ENCODE results near the gene DUSP5.

The DUSP5 gene, protein sequence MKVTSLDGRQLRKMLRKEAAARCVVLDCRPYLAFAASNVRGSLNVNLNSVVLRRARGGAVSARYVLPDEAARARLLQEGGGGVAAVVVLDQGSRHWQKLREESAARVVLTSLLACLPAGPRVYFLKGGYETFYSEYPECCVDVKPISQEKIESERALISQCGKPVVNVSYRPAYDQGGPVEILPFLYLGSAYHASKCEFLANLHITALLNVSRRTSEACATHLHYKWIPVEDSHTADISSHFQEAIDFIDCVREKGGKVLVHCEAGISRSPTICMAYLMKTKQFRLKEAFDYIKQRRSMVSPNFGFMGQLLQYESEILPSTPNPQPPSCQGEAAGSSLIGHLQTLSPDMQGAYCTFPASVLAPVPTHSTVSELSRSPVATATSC

GRCh38 chr10:110497438-110498086 is at the start of gene DUSP5:
Gene DUSP5, plus strand, starts transcription at chr10:110497907. Its CDS starts 215 bp downstream, at chr10:110498122.
- H3K36me3 ChIP-seq (ENCODE audit: insufficient read depth, low read length): no peaks in the 10 kb centered on the region
- peak within 1 kb of the TSS; percentile 82 for H3K9ac ChIP-seq (ENCODE audit: low read depth, low read length)
- H3K4me1 ChIP-seq (ENCODE audit: insufficient read depth, low read length): peaks cover 23% of the 10 kb centered on the region
- no peaks in the 10 kb centered on the region for H3K9me3 ChIP-seq (ENCODE audit: control insufficient read depth, insufficient read depth, low read length)

DNA sequence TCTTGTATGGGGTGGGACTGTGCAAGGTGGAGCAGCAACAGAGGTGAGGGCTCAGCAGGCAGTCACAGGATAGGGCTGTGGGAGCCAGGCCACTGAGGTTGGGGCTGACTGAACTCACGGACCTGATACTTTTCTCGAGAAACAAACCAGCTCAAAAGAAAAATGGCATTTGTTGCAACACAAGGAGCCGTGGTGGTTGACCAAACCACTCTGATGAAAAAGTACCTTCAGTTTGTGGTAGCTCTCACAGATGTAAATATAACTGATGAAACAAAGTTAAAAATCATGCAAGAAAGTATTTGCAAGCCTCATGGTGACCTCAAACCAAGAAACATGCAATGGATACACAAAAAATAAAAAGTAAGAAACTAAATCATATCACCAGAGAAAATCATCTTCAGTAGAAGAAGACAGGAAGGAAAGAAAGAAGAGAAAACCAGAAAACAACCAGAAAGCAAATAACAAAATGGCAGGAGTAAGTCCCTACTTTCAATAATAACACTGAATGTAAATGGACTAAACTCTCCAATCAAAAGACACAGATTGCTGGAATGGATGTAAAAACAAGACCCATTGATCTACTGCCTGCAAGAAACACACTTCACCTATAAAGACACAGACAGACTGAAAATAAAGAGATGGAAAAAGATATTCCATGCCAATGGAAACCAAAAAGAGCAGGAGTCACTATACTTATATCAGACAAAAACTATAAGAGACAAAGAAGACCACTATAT is 48.9 kb upstream of the DUSP5 start:
- H3K4me1 ChIP-seq (ENCODE audit: insufficient read depth, low read length): peaks cover 7% of the 10 kb centered on the region; the same call in 1 of the 2 replicates
- H3K9me3 ChIP-seq (ENCODE audit: control insufficient read depth, insufficient read depth, low read length): no peaks in the 10 kb centered on the region
- no peak overlapping the region for H3K9ac ChIP-seq (ENCODE audit: low read depth, low read length)
- no peaks in the 10 kb centered on the region for H3K36me3 ChIP-seq (ENCODE audit: insufficient read depth, low read length)

GRCh38 chr10:110455446-110455845 is 42.3 kb upstream of the DUSP5 start:
- H3K4me1 ChIP-seq (ENCODE audit: insufficient read depth, low read length): peaks cover 6% of the 10 kb centered on the region; the same call in 1 of the 2 replicates
- no peak overlapping the region for H3K9ac ChIP-seq (ENCODE audit: low read depth, low read length)
- H3K36me3 ChIP-seq (ENCODE audit: insufficient read depth, low read length): no peaks in the 10 kb centered on the region
- H3K9me3 ChIP-seq (ENCODE audit: control insufficient read depth, insufficient read depth, low read length): no peaks in the 10 kb centered on the region

GRCh38 chr10:110456046-110456445 is 41.7 kb upstream of the DUSP5 start:
- no peaks in the 10 kb centered on the region for H3K36me3 ChIP-seq (ENCODE audit: insufficient read depth, low read length)
- H3K9ac ChIP-seq (ENCODE audit: low read depth, low read length): no peak overlapping the region
- peaks cover 11% of the 10 kb centered on the region; the same call in 1 of the 2 replicates for H3K4me1 ChIP-seq (ENCODE audit: insufficient read depth, low read length)
- no peaks in the 10 kb centered on the region for H3K9me3 ChIP-seq (ENCODE audit: control insufficient read depth, insufficient read depth, low read length)

- H3K9ac ChIP-seq (ENCODE audit: low read depth, low read length): no peak overlapping the region
- H3K36me3 ChIP-seq (ENCODE audit: insufficient read depth, low read length): no peaks in the 10 kb centered on the region
- no peaks in the 10 kb centered on the region for H3K9me3 ChIP-seq (ENCODE audit: control insufficient read depth, insufficient read depth, low read length)
- H3K4me1 ChIP-seq (ENCODE audit: insufficient read depth, low read length): peaks cover 11% of the 10 kb centered on the region; the same call in 1 of the 2 replicates
Measured at GRCh38 chr10:110456523-110457091, 41.1 kb upstream of the DUSP5 start.

DNA sequence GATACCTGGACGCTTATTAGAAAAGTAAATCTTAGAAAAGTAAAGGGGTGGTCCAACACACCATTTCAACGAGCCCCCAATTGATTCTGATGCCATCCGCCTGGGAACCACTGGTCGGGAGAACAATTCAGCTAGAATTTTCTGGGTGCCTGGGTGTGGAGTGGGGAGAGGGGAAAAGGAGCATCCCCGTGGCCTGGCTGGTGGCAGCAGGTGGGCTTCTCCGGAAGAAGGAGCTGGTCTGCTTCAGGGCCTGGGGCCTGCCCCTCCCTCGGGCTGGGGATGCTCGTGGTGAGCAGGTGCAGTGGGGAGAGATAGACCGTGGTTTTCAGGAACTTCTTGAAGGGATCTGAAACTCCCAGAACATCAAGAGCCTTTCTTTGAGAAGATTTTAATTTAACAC is 39.9 kb upstream of the DUSP5 start:
- H3K4me1 ChIP-seq (ENCODE audit: insufficient read depth, low read length): peaks cover 11% of the 10 kb centered on the region; the same call in 1 of the 2 replicates

GRCh38 chr10:110458266-110458920 is 39.3 kb upstream of the DUSP5 start:
- no peak overlapping the region for H3K9ac ChIP-seq (ENCODE audit: low read depth, low read length)
- no peaks in the 10 kb centered on the region for H3K36me3 ChIP-seq (ENCODE audit: insufficient read depth, low read length)
- no peaks in the 10 kb centered on the region for H3K9me3 ChIP-seq (ENCODE audit: control insufficient read depth, insufficient read depth, low read length)
- peaks cover 11% of the 10 kb centered on the region; the same call in 1 of the 2 replicates for H3K4me1 ChIP-seq (ENCODE audit: insufficient read depth, low read length)

More for the DNA sequence above, 39.9 kb upstream of the DUSP5 start:
- Histone ChIP-seq H3K9me3 (ENCODE audit: control insufficient read depth, insufficient read depth, low read length) (no peaks in the 10 kb centered on the region), H3K9ac (ENCODE audit: low read depth, low read length) (no peak overlapping the region), H3K36me3 (ENCODE audit: insufficient read depth, low read length) (no peaks in the 10 kb centered on the region)

GRCh38 chr10:110459600-110459999 is 38.1 kb upstream of the DUSP5 start:
- Histone ChIP-seq H3K4me1 (ENCODE audit: insufficient read depth, low read length) (peaks cover 11% of the 10 kb centered on the region; the same call in 1 of the 2 replicates), H3K9me3 (ENCODE audit: control insufficient read depth, insufficient read depth, low read length) (no peaks in the 10 kb centered on the region), H3K36me3 (ENCODE audit: insufficient read depth, low read length) (no peaks in the 10 kb centered on the region), H3K9ac (ENCODE audit: low read depth, low read length) (no peak overlapping the region)

DNA sequence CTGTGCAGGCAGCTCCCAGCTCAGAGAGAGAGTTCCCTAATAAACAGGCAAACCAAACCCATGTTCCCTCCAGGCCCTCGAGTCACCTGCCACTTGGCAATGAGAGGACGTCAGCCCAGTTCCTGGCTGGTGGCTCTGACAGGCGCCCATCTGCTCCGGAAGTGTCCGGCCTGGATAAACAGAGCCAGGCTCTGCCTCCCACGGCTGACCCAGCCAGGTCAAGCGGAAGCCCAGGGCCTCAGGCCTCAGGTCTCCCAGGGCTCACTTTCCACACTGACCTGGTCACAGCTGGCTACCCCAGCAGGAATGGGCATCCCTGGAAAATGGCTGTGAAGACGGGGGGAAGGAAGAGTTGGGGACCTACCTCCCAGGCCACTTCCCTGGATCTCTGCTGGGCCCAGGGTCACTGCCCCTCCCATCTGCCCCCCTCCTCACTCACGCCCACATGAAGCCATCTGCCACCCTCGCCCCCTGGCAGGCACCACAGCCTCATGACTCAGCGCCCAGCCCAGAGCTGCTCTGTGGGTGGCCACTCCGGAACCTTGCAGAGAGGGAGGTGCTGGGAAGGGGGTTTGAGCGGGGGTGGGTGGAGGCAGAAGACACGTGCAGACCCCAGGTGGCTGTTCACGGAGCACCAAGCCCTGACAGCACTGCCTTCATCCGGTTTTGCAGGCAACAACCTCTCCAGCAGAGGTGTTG is 37.4 kb upstream of the DUSP5 start:
- Histone ChIP-seq H3K9me3 (ENCODE audit: control insufficient read depth, insufficient read depth, low read length) (no peaks in the 10 kb centered on the region), H3K9ac (ENCODE audit: low read depth, low read length) (no peak overlapping the region), H3K36me3 (ENCODE audit: insufficient read depth, low read length) (no peaks in the 10 kb centered on the region), H3K4me1 (ENCODE audit: insufficient read depth, low read length) (peaks cover 11% of the 10 kb centered on the region; the same call in 1 of the 2 replicates)

DNA sequence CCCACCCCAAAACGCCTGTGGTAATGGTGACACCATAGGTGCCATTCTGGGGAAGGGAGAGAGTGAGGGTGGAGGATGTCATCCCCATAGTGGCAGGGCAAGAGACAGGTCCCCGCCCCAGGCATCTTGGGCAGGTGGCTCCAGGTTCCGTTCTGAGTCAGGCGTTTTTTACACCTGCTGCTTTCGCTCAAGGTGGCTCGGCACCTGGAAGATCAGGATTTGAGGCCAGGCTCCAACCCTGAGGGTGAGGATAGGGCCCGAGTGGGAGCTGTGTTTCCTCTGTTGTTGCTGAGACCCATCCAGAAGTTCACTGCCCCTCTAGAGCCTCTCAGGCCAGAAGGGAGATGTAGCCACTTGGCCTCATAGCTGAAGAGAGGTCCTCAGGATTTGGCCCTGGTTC is 36.6 kb upstream of the DUSP5 start:
- no peak overlapping the region for H3K9ac ChIP-seq (ENCODE audit: low read depth, low read length)
- no peaks in the 10 kb centered on the region for H3K9me3 ChIP-seq (ENCODE audit: control insufficient read depth, insufficient read depth, low read length)
- H3K4me1 ChIP-seq (ENCODE audit: insufficient read depth, low read length): peaks cover 11% of the 10 kb centered on the region; the same call in 1 of the 2 replicates
- no peaks in the 10 kb centered on the region for H3K36me3 ChIP-seq (ENCODE audit: insufficient read depth, low read length)

GRCh38 chr10:110461530-110461929 is 36.2 kb upstream of the DUSP5 start:
- H3K36me3 ChIP-seq (ENCODE audit: insufficient read depth, low read length): no peaks in the 10 kb centered on the region
- no peaks in the 10 kb centered on the region for H3K9me3 ChIP-seq (ENCODE audit: control insufficient read depth, insufficient read depth, low read length)
- H3K4me1 ChIP-seq (ENCODE audit: insufficient read depth, low read length): peaks cover 11% of the 10 kb centered on the region; the same call in 1 of the 2 replicates
- H3K9ac ChIP-seq (ENCODE audit: low read depth, low read length): no peak overlapping the region

DNA sequence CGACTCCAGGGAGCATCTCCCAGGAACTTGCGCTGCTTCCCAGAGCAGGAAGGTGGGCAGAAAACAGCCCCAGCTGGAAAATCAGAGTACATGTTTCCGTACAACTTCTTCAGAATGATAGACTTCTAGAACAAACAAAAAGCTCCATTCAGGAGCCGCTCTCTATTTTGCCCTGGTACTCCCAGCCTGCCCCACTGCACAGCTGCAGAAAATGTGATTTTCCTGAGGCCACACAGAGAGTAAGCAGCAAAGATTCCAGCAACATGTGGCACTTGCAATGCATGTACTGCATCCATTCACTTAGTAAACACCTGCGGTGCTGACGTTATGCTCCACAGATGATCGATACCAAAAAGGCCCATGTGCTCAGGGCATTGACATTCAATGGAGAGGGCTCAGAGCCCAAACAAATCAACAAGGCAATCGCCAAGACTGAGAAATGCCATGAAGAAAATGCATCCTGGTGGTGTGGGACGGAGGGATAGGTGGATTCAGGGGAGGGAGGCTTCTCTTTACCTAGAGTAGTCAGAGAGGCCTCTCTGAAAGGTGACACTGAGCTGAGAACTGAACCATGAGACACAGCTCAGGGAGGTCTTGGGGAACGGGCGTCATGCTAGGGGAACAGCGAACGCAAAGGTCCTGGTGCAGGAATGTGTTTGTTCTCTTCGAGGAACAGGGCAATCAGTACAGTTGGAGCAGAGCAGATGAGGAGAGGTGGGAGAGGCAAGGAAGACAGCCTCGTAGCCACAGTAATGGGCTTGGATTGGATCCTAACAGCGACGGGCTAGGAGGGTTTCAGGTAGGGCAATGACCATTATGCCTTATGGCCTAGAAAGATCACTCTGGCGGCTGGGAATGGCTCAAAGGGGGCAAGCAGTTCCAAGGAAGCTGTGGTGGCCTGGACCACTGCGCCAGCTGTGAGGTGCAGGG is 35.3 kb upstream of the DUSP5 start:
- peaks cover 6% of the 10 kb centered on the region; the same call in 1 of the 2 replicates for H3K4me1 ChIP-seq (ENCODE audit: insufficient read depth, low read length)
- no peaks in the 10 kb centered on the region for H3K9me3 ChIP-seq (ENCODE audit: control insufficient read depth, insufficient read depth, low read length)
- H3K36me3 ChIP-seq (ENCODE audit: insufficient read depth, low read length): no peaks in the 10 kb centered on the region
- H3K9ac ChIP-seq (ENCODE audit: low read depth, low read length): no peak overlapping the region
